GM12878 (cell line): Measurements from ENCODE around the gene AGBL1. TPM values are rescaled to one million over a fixed set of nuclear protein-coding genes. Genes with fewer than 3 reads are reported as not detected.

Experiments
- ATAC-seq: fragments of 200-7000 bp; cut with Tn5 transposase; 3 replicates; pipeline ENCODE4 v1.9.1; 2020; ENCODE audit warnings: mild to moderate bottlenecking, moderate library complexity
- BruUV-seq: library from RNA; stranded (reverse); fragments of 400-500 nt; replicated peaks from 2 replicates; lab custom pipeline; 2021; lab: Mats Ljungman, UMichigan
- CTCF ChIA-PET: fragments of 300-600 bp; sonication (Branson Sonifier 250); formaldehyde crosslinking; extraction: SDS; loops from one replicate; lab custom pipeline; 2021; ENCODE audit warnings: inconsistent platforms; lab: Yijun Ruan, JAX
- POLR2A ChIA-PET: fragments of 350-600 bp; formaldehyde crosslinking; extraction: SDS; loops from one replicate; lab custom pipeline; 2021; ENCODE audit warnings: inconsistent platforms; lab: Charles Lee
- RAD21 ChIA-PET: fragments of 300-600 bp; sonication (Branson Sonifier 250); formaldehyde crosslinking; loops from one replicate; lab custom pipeline; 2023; ENCODE audit warnings: antibody characterized with exemption; ENCODE audit not compliant: unreplicated experiment; lab: Charles Lee
- SMC1A ChIA-PET: fragments of 300-600 bp; sonication (Branson Sonifier 250); formaldehyde crosslinking; loops from one replicate; lab custom pipeline; 2023; ENCODE audit not compliant: unreplicated experiment, uncharacterized antibody; lab: Charles Lee
- DNase-seq: peaks from one replicate; pipeline ENCODE4 v3.0.0-alpha.2; 2011; ENCODE audit warnings: low read depth, low spot score
- FAIRE-seq: peaks from 3 replicates; lab custom pipeline; 2011; peaks lifted over from hg19 to GRCh38; lab: Jason Lieb, UNC
- H2AFZ ChIP-seq: 2 replicates; pipeline ENCODE4 v1.6.0; 2011; ENCODE audit warnings: low read depth, low read length, control low read depth; ENCODE audit not compliant: control insufficient read depth
- H3K27ac ChIP-seq: 2 replicates; pipeline ENCODE4 v1.5.1; 2011; ENCODE audit warnings: control low read depth; ENCODE audit not compliant: control insufficient read depth, insufficient read depth
- H3K27me3 ChIP-seq, 2 experiments: replicated peaks in 1 of 2; 2 replicates each; pipeline versions ENCODE4 v1.6.0 to v1.6.1; 2011; ENCODE audit warnings: low read length in 1 of 2; ENCODE audit not compliant: control insufficient read depth in 2 of 2, insufficient read depth in 2 of 2
- H3K36me3 ChIP-seq, 2 experiments: 2 replicates each; pipeline ENCODE4 v1.5.1; 2011; ENCODE audit warnings: low read length in 1 of 2; ENCODE audit not compliant: control insufficient read depth in 2 of 2, insufficient read depth in 2 of 2
- H3K4me1 ChIP-seq: 2 replicates; pipeline ENCODE4 v1.6.1; 2011; ENCODE audit warnings: mild to moderate bottlenecking, low read length, moderate library complexity, mixed read lengths; ENCODE audit not compliant: control insufficient read depth, insufficient read depth
- H3K4me2 ChIP-seq: 2 replicates; pipeline ENCODE4 v1.6.0; 2011; ENCODE audit warnings: control low read depth; ENCODE audit not compliant: control insufficient read depth, insufficient read depth
- H3K4me3 ChIP-seq: fragments of 200-600 bp; sonication (generic); 2 replicates; pipeline ENCODE4 v1.5.1; 2016
- H3K79me2 ChIP-seq: 2 replicates; pipeline ENCODE4 v1.6.0; 2011; ENCODE audit warnings: low read length; ENCODE audit not compliant: control insufficient read depth, insufficient read depth
- H3K9ac ChIP-seq: 2 replicates; pipeline ENCODE4 v1.8.0; 2011; ENCODE audit warnings: low read length, control low read depth, mixed read lengths; ENCODE audit not compliant: control insufficient read depth, insufficient read depth
- H3K9me3 ChIP-seq: replicated peaks from 3 replicates; pipeline ENCODE4 v1.5.1; 2011; ENCODE audit warnings: mild to moderate bottlenecking, low read length; ENCODE audit not compliant: control insufficient read depth, insufficient read depth
- H4K20me1 ChIP-seq: 2 replicates; pipeline ENCODE4 v1.6.0; 2011; ENCODE audit not compliant: control insufficient read depth, insufficient read depth
- ATF3 ChIP-seq: IDR thresholded peaks from 2 replicates; pipeline ENCODE4 v1.6.1; 2011; ENCODE audit warnings: low read depth, mild to moderate bottlenecking, low read length, moderate library complexity, borderline replicate concordance; ENCODE audit errors: extremely low read depth
- E2F4 ChIP-seq: IDR thresholded peaks from 2 replicates; pipeline ENCODE4 v1.6.1; 2012; ENCODE audit warnings: low read depth, low read length, improper control_type of control experiment
- FOS ChIP-seq: IDR thresholded peaks from 3 replicates; pipeline ENCODE4 v1.6.1; 2011; ENCODE audit warnings: borderline replicate concordance; ENCODE audit not compliant: insufficient read length; ENCODE audit errors: extremely low read depth
- JUNB ChIP-seq: IDR thresholded peaks from 2 replicates; pipeline ENCODE4 v1.6.1; 2016; ENCODE audit warnings: antibody characterized with exemption, mild to moderate bottlenecking
- LARP7 ChIP-seq: fragments of 450-650 bp; IDR thresholded peaks from 2 replicates; pipeline ENCODE4 v1.6.1; 2017; ENCODE audit warnings: mild to moderate bottlenecking
- RB1 ChIP-seq: fragments of 450-650 bp; formaldehyde crosslinking; IDR thresholded peaks from 2 replicates; pipeline ENCODE4 v1.6.1; 2017; ENCODE audit warnings: mild to moderate bottlenecking, borderline replicate concordance
- ZNF687 ChIP-seq: fragments of 450-650 bp; IDR thresholded peaks from 2 replicates; pipeline ENCODE4 v1.6.1; 2017; ENCODE audit warnings: mild to moderate bottlenecking, moderate library complexity
- WGBS: methylation state at CpG from one replicate; pipeline ENCODE4 v1.1.6; 2016; ENCODE audit warnings: low lambda C conversion rate; ENCODE audit not compliant: insufficient replicate concordance, insufficient coverage; ENCODE audit errors: missing lambda C conversion rate; 5-methylcytosine and 5-hydroxymethylcytosine counted together
- in situ Hi-C: fragments of 300-500 bp; cut with MboI; formaldehyde crosslinking; loops from 9 replicates; pipeline ENCODE4 v1.14.3; 2018; ENCODE audit warnings: mixed read lengths
- intact Hi-C: fragments of 100-400 bp; cut with micrococcal nuclease; formaldehyde crosslinking; loops from one replicate; pipeline ENCODE4 v1.14.2; 2022; ENCODE audit not compliant: unreplicated experiment
- polyA plus RNA-seq, 11 experiments: library from polyadenylated mRNA; depleted of rRNA in 4 of 11; unstranded in 6 of 11; stranded (reverse) in 5 of 11; fragments of >200 nt; fragmentation: Nextera tagmentation in 4 of 11; fragmentation: Illumina TruSeq in 1 of 11; extraction: Ambion mirVana in 4 of 11; extraction: Trizol in 1 of 11; gene quantifications; 1 replicate in 1 of 11; 2 replicates in 10 of 11; pipeline versions ENCODE4 v1.2.1 to v1.2.3, GENCODE V29; 2011 to 2016; ENCODE audit warnings: inconsistent platforms in 2 of 11, missing spikeins in 2 of 11, low read depth in 1 of 11
- total RNA-seq, 4 experiments: library from RNA; depleted of rRNA in 3 of 4; stranded (reverse); fragments of >200 nt in 3 of 4; fragmentation: Illumina TruSeq in 1 of 4; extraction: Trizol in 1 of 4; gene quantifications; 2 replicates each; pipeline versions ENCODE4 v1.2.1 to v1.2.3, GENCODE V29; 2013 to 2021

The AGBL1 gene
- total and polyA plus RNA-seq, 10 of the 15 experiments (the other 5 are each of a cell fraction or from before 2014, with no cell fraction given) = not detected

GRCh38 chr15:86040356-86041033 lies 39.2 kb upstream of the AGBL1 start:
- 23% methylated on average over 6 of the region's 6 CpGs for WGBS
- TF ChIP-seq LARP7 = no peak
- RAD21 ChIA-PET = no interaction called here
- H3K4me2 ChIP-seq = no peak overlapping the region
- H3K27me3 ChIP-seq = no peaks in the 10 kb centered on the region
- FAIRE-seq (no peak), DNase-seq (no peak), ATAC-seq (no peak)
- intact Hi-C loops (no loop called here), in situ Hi-C loops (no loop called here)
- H3K27ac ChIP-seq = no peak overlapping the region
- H3K4me1 ChIP-seq = no peaks in the 10 kb centered on the region
- CTCF ChIA-PET = no interaction called here
- H3K36me3 ChIP-seq = no peaks in the 10 kb centered on the region
- H3K9me3 ChIP-seq = no peaks in the 10 kb centered on the region
- H2AFZ ChIP-seq = no peak overlapping the region
- no peak overlapping the region for H3K9ac ChIP-seq
- no peaks in the 10 kb centered on the region for H3K79me2 ChIP-seq
- SMC1A ChIA-PET = no interaction called here
- H4K20me1 ChIP-seq = no peaks in the 10 kb centered on the region
- no TSS peak for BruUV-seq
- H3K4me3 ChIP-seq = no peak overlapping the region
- POLR2A ChIA-PET = no interaction called here

- POLR2A ChIA-PET = no interaction called here
- Histone ChIP-seq H3K9me3 (no peaks in the 10 kb centered on the region), H3K9ac (no peak overlapping the region), H2AFZ (no peak overlapping the region), H4K20me1 (no peaks in the 10 kb centered on the region), H3K4me3 (no peak overlapping the region), H3K79me2 (no peaks in the 10 kb centered on the region), H3K27ac (no peak overlapping the region), H3K36me3 (no peaks in the 10 kb centered on the region), H3K4me2 (no peak overlapping the region), H3K4me1 (no peaks in the 10 kb centered on the region), H3K27me3 (no peaks in the 10 kb centered on the region)
- CTCF ChIA-PET = no interaction called here
- WGBS = 18% methylated on average over 6 of the region's 6 CpGs
- ATAC-seq = no peak
- no peak for DNase-seq
- intact Hi-C loops (no loop called here), in situ Hi-C loops (no loop called here)
- FAIRE-seq = no peak
- RAD21 ChIA-PET = no interaction called here
- BruUV-seq = no TSS peak
- SMC1A ChIA-PET = no interaction called here
- TF ChIP-seq FOS (no peak), RB1 (no peak), ZNF687 (no peak), JUNB (no peak), E2F4 (no peak), ATF3 (no peak)
Observed at GRCh38 chr15:86041399-86041798, 38.3 kb upstream of the AGBL1 start.
